Upper lobe of left lung (tissue), 6 donors: Measurements from ENCODE around the gene PRPF40A. TPM values are rescaled to one million over a fixed set of nuclear protein-coding genes. Genes with fewer than 3 reads are reported as not detected.
"Not testable (repeated sequence)": the region's sequence is repeated elsewhere in the genome, so short reads cannot be mapped to it uniquely, and the experiment has no call there.

Experiments
- ATAC-seq, 2 donors: fragments of 200-7000 bp; cut with Tn5 transposase; one replicate each; pipeline ENCODE4 v1.9.1; 2022; ENCODE audit warnings: mild to moderate bottlenecking in 2 of 2, moderate library complexity in 2 of 2; ENCODE audit not compliant: low FRiP score in 2 of 2
- DNase-seq, 2 donors: peaks; one replicate each; pipeline ENCODE4 v3.0.0-alpha.2; 2019 to 2020
- H3K27ac ChIP-seq, 4 donors: fragments of 200-600 bp; sonication (generic); one replicate each; pipeline ENCODE4 v1.5.1; 2016 to 2019
- H3K27me3 ChIP-seq, 4 donors: fragments of 200-600 bp; sonication (generic); one replicate each; pipeline ENCODE4 v1.5.1; 2017 to 2019
- H3K36me3 ChIP-seq, 4 donors: fragments of 200-600 bp; sonication (generic); one replicate each; pipeline ENCODE4 v1.5.1; 2016 to 2019
- H3K4me1 ChIP-seq, 4 donors: fragments of 200-600 bp; sonication (generic); one replicate each; pipeline ENCODE4 v1.5.1; 2018 to 2019
- H3K4me3 ChIP-seq, 4 donors: fragments of 200-600 bp; sonication (generic); one replicate each; pipeline ENCODE4 v1.5.1; 2017 to 2019; ENCODE audit warnings: mild to moderate bottlenecking in 2 of 4, moderate library complexity in 1 of 4
- H3K9me3 ChIP-seq, 4 donors: fragments of 200-600 bp; sonication (generic); one replicate each; pipeline ENCODE4 v1.5.1; 2018 to 2019
- EP300 ChIP-seq, 4 donors: sonication (generic); formaldehyde crosslinking; IDR thresholded peaks; one replicate each; pipeline ENCODE4 v1.5.1; 2017; ENCODE audit warnings: antibody characterized with exemption in 4 of 4, control low read depth in 2 of 4
- POLR2A ChIP-seq, 4 donors: fragments of 450-650 bp; IDR thresholded peaks; one replicate each; pipeline ENCODE4 v1.5.1; 2016 to 2017; ENCODE audit warnings: antibody characterized with exemption in 4 of 4, mild to moderate bottlenecking in 2 of 4
- POLR2AphosphoS5 ChIP-seq, 2 donors: sonication (generic); formaldehyde crosslinking; IDR thresholded peaks; one replicate each; pipeline ENCODE4 v1.5.1; 2017; ENCODE audit warnings: antibody characterized with exemption in 2 of 2
- WGBS, 2 donors: methylation state at CpG; one replicate each; pipeline ENCODE4 v1.1.5; 2017 to 2018; 5-methylcytosine and 5-hydroxymethylcytosine counted together
- total RNA-seq, 6 donors: library from RNA; depleted of rRNA in 4 of 6; stranded (reverse); fragments of >200 nt in 4 of 6; gene quantifications; one replicate each; pipeline versions ENCODE4 v1.1.0 to v1.2.1, GENCODE V29; 2016 to 2021
- TF ChIP-seq, protein P1 (sequence below), 6 experiments: fragments of 450-650 bp in 4 of 6; fragments of 200-600 bp in 2 of 6; sonication (generic) in 2 of 6; IDR thresholded peaks; one replicate each; pipeline ENCODE4 v1.5.1; 2016 to 2019; ENCODE audit warnings: antibody characterized with exemption in 6 of 6
- donor health status: DM: no; HTN: no; CAD: no; lungs with moderate emphysema.
- donor health status: DM: no; HTN: yes; CAD: no; lungs with severe emphysema.

Gene PRPF40A
- total RNA-seq, 6 donors from 2014 or later: 43.2 to 199 (median 74.8) TPM

GRCh38 chr2:152740743-152741328 is 23.6 kb upstream of the PRPF40A start:
- H3K36me3 ChIP-seq: peaks cover 0 to 26% (median 5%) of the 10 kb centered on the region in 4 donors
- H3K4me1 ChIP-seq: no peaks in the 10 kb centered on the region
- H3K27ac ChIP-seq: no peak overlapping the region
- H3K4me3 ChIP-seq: no peak overlapping the region
- no peaks in the 10 kb centered on the region for H3K9me3 ChIP-seq
- WGBS, 2 donors: 44 to 54% methylated on average over 2 of the region's 2 CpGs
- TF ChIP-seq, protein P1, sequence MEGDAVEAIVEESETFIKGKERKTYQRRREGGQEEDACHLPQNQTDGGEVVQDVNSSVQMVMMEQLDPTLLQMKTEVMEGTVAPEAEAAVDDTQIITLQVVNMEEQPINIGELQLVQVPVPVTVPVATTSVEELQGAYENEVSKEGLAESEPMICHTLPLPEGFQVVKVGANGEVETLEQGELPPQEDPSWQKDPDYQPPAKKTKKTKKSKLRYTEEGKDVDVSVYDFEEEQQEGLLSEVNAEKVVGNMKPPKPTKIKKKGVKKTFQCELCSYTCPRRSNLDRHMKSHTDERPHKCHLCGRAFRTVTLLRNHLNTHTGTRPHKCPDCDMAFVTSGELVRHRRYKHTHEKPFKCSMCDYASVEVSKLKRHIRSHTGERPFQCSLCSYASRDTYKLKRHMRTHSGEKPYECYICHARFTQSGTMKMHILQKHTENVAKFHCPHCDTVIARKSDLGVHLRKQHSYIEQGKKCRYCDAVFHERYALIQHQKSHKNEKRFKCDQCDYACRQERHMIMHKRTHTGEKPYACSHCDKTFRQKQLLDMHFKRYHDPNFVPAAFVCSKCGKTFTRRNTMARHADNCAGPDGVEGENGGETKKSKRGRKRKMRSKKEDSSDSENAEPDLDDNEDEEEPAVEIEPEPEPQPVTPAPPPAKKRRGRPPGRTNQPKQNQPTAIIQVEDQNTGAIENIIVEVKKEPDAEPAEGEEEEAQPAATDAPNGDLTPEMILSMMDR (IDR thresholded peaks at IDR 0.05): peak in 5 of 6 experiments; percentile 47 to 81 (median 75)
- no peak for TF ChIP-seq POLR2A (IDR thresholded peaks at IDR 0.05)
- no peak for TF ChIP-seq EP300 (IDR thresholded peaks at IDR 0.05)
- TF ChIP-seq POLR2AphosphoS5 (IDR thresholded peaks at IDR 0.05): no peak
- H3K27me3 ChIP-seq: no peaks in the 10 kb centered on the region
- DNase-seq: no peak
- ATAC-seq: peak in 1 of 2 donors; percentile 83

GRCh38 chr2:152739705-152740104 is 22.4 kb upstream of the PRPF40A start:
- DNase-seq, ATAC-seq: not testable (repeated sequence)
- WGBS, 2 donors: 88 to 100% methylated on average over 1 of the region's 1 CpG

DNA sequence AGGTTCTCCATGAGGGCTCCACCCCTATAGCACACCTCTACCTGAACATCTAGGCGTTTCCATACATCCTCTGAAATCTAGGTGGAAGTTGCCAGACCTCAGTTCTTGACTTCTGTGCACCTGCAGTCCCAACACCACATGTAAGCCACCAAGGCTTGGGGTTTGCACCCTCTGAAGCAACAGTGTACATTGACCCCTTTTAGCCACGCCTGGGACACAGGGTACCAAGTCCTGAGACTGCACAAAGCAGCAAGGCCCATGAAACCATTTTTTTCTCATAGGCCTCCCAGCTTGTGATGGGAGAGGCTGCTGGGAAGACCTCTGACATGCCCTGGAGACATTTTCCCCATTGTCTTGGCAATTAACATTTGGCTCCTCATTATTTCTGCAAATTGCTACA is 21.2 kb upstream of the PRPF40A start:
- Histone ChIP-seq H3K27me3 (no peaks in the 10 kb centered on the region), H3K4me3 (no peak overlapping the region), H3K4me1 (no peaks in the 10 kb centered on the region), H3K36me3 (peaks cover 0 to 35% (median 8%) of the 10 kb centered on the region in 4 donors), H3K27ac (no peak overlapping the region), H3K9me3 (no peaks in the 10 kb centered on the region)
- no peak for TF ChIP-seq EP300 (IDR thresholded peaks at IDR 0.05)
- no peak for TF ChIP-seq POLR2A (IDR thresholded peaks at IDR 0.05)
- no peak for TF ChIP-seq POLR2AphosphoS5 (IDR thresholded peaks at IDR 0.05)
- TF ChIP-seq, protein P1 (IDR thresholded peaks at IDR 0.05): no peak
- no peak for ATAC-seq
- no peak for DNase-seq
- 88 to 90% methylated on average over 2 of the region's 2 CpGs for WGBS, 2 donors

More at GRCh38 chr2:152739705-152740104, 22.4 kb upstream of the PRPF40A start:
- H3K9me3 ChIP-seq, H3K27me3 ChIP-seq, H3K4me1 ChIP-seq, H3K4me3 ChIP-seq, H3K27ac ChIP-seq: not testable (repeated sequence)
- H3K36me3 ChIP-seq: peaks cover 0 to 35% (median 8%) of the 10 kb centered on the region in 4 donors

DNA sequence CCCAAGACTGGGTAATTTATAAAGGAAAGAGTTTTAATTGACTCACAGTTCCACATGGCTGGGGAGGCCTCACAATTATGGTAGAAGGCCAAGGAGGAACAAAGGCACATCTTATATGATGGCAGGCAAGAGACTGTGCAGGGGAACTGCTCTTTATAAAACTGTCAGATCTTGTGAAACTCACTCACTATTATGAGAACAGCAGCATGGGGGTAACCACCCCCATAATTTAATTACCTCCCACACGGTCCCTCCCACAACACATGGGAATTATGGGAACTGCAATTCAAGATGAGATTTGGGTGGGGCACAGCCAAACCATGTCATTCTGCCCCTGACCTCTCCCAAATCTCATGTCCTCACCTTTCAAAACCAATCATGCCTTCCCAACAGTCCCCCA is 20.2 kb upstream of the PRPF40A start:
- not testable (repeated sequence) for DNase-seq, H3K27me3 ChIP-seq
- WGBS, 2 donors: 80 to 100% methylated on average over 1 of the region's 1 CpG

DNA sequence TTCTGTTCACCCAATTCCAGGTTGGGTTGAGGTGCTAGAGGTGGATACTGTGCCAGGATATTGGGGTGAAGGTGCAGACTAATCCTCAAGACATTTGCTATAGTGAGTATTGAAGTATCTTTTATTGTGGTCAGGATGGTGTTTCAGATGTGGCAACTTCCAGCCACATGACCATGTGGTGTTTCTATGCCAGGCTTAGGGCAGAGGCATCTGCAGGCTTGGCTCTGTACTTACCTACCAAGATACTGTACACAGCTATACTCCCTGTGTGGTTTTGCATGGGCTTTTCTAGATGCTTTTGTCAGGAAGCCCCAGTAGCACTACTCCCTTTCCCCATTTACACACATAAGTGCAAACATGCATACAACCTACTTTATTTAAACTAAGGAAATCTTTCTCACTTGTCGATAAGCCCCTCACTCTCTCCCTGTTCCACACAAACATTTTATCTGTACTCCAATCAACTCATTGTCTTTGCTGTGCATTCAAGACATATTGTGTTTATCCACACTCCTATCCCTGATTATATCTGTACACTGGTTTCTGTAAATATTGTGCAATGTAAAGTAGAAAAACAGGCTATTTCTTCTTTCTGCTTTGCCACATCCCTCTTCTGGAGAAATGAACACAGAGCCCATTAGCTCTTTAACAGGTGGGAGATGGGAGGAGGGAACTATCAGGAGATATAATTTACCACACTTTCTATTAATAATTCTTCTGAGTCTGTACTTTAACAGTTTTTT is 13.5 kb upstream of the PRPF40A start:
- Histone ChIP-seq H3K4me3 (no peak overlapping the region), H3K27me3 (no peaks in the 10 kb centered on the region), H3K27ac (peak overlapping the region in 2 of 4 donors; percentile 13 to 60), H3K4me1 (peaks cover 13 to 20% (median 13%) of the 10 kb centered on the region in 4 donors), H3K9me3 (no peaks in the 10 kb centered on the region), H3K36me3 (peaks cover 0 to 10% (median 3%) of the 10 kb centered on the region in 4 donors)
- 50 to 59% methylated on average over 1 of the region's 1 CpG for WGBS, 2 donors
- peak; percentile 64 to 75 for ATAC-seq
- peak in 1 of 2 donors; percentile 67 for DNase-seq
- TF ChIP-seq EP300 (IDR thresholded peaks at IDR 0.05) (no peak), POLR2A (IDR thresholded peaks at IDR 0.05) (no peak), POLR2AphosphoS5 (IDR thresholded peaks at IDR 0.05) (no peak)
- TF ChIP-seq, protein P1 (IDR thresholded peaks at IDR 0.05): no peak

More for the DNA sequence above, 20.2 kb upstream of the PRPF40A start:
- not testable (repeated sequence) for H3K9me3 ChIP-seq, H3K4me1 ChIP-seq, H3K27ac ChIP-seq, H3K4me3 ChIP-seq, ATAC-seq
- H3K36me3 ChIP-seq: peaks cover 0 to 35% (median 7%) of the 10 kb centered on the region in 4 donors
